HepG2 (cell line): Measurements from ENCODE around the gene SRCAP. TPM values are rescaled to one million over a fixed set of nuclear protein-coding genes. Genes with fewer than 3 reads are reported as not detected.

ENCODE experiments used
- GABPA ChIP-seq, 2 experiments: IDR thresholded peaks; 2 replicates each; pipeline ENCODE4 v1.6.1; 2011 to 2016; ENCODE audit warnings: low read depth in 2 of 2, low read length in 1 of 2, missing biosample characterization in 1 of 2, missing genetic modification characterization in 1 of 2
- HIVEP1 ChIP-seq: sonication (generic); formaldehyde crosslinking; IDR thresholded peaks from 2 replicates; pipeline ENCODE4 v1.4.0; 2020; ENCODE audit warnings: mild to moderate bottlenecking, missing genetic modification reagents
- KAT7 ChIP-seq: IDR thresholded peaks from 2 replicates; pipeline ENCODE4 v1.6.1; 2018; ENCODE audit warnings: borderline replicate concordance, missing compliant biosample characterization
- PRPF4 ChIP-seq: fragments of 200-400 bp; formaldehyde crosslinking; IDR thresholded peaks from 2 replicates; pipeline ENCODE4 v1.6.1; 2016; ENCODE audit warnings: low read length, low read depth; ENCODE audit not compliant: poor library complexity, severe bottlenecking
- SIX4 ChIP-seq: sonication (generic); formaldehyde crosslinking; IDR thresholded peaks from 2 replicates; pipeline ENCODE4 v1.4.0; 2020; ENCODE audit warnings: missing genetic modification reagents
- SNAPC2 ChIP-seq: sonication (generic); formaldehyde crosslinking; IDR thresholded peaks from 2 replicates; pipeline ENCODE4 v1.8.1; 2022; ENCODE audit warnings: mild to moderate bottlenecking, missing genetic modification reagents
- SP2 ChIP-seq: sonication (generic); formaldehyde crosslinking; IDR thresholded peaks from 2 replicates; pipeline ENCODE4 v1.5.1; 2020; ENCODE audit warnings: mild to moderate bottlenecking, missing genetic modification reagents
- YEATS2 ChIP-seq: sonication (generic); formaldehyde crosslinking; IDR thresholded peaks from 2 replicates; pipeline ENCODE4 v1.4.0; 2020; ENCODE audit warnings: missing genetic modification reagents, borderline replicate concordance
- ZBTB42 ChIP-seq: sonication (generic); formaldehyde crosslinking; IDR thresholded peaks from 2 replicates; pipeline ENCODE4 v1.5.0; 2020; ENCODE audit warnings: mild to moderate bottlenecking, missing genetic modification reagents
- ZFP1 ChIP-seq: IDR thresholded peaks from 2 replicates; pipeline ENCODE4 v1.6.1; 2016
- ZIK1 ChIP-seq: sonication (generic); formaldehyde crosslinking; IDR thresholded peaks from 2 replicates; pipeline ENCODE4 v1.5.0; 2020; ENCODE audit warnings: mild to moderate bottlenecking, low read depth, missing genetic modification reagents, borderline replicate concordance
- ZNF143 ChIP-seq: sonication (generic); formaldehyde crosslinking; IDR thresholded peaks from 2 replicates; pipeline ENCODE4 v1.4.0; 2020; ENCODE audit warnings: missing genetic modification reagents
- ZNF207 ChIP-seq: fragments of 450-650 bp; IDR thresholded peaks from 2 replicates; pipeline ENCODE4 v1.6.1; 2016; ENCODE audit warnings: antibody characterized with exemption, borderline replicate concordance
- ZNF225 ChIP-seq: sonication (generic); formaldehyde crosslinking; IDR thresholded peaks from 2 replicates; pipeline ENCODE4 v1.4.0; 2020; ENCODE audit warnings: mild to moderate bottlenecking, missing genetic modification reagents
- ZNF329 ChIP-seq: sonication (generic); formaldehyde crosslinking; IDR thresholded peaks from 2 replicates; pipeline ENCODE4 v1.9.0; 2021; ENCODE audit warnings: low read depth, mild to moderate bottlenecking, missing genetic modification reagents
- ZNF720 ChIP-seq: sonication (generic); formaldehyde crosslinking; IDR thresholded peaks from 2 replicates; pipeline ENCODE4 v1.4.0; 2020; ENCODE audit warnings: missing genetic modification reagents
- ZNF788 ChIP-seq: sonication (generic); formaldehyde crosslinking; IDR thresholded peaks from 2 replicates; pipeline ENCODE4 v1.5.0; 2020; ENCODE audit warnings: mild to moderate bottlenecking, missing genetic modification reagents, borderline replicate concordance
- polyA plus RNA-seq, 8 experiments: library from polyadenylated mRNA; depleted of rRNA in 3 of 8; stranded (reverse) in 7 of 8; unstranded in 1 of 8; fragments of >200 nt; fragmentation: Illumina TruSeq in 4 of 8; extraction: Trizol in 4 of 8; gene quantifications; 2 replicates each; pipeline versions ENCODE4 v1.2.1 to v1.2.3, GENCODE V29; 2011 to 2016; ENCODE audit warnings: low read depth in 4 of 8, missing spikeins in 1 of 8, mixed read lengths in 1 of 8; ENCODE audit not compliant: insufficient read depth in 1 of 8
- total RNA-seq, 5 experiments: library from RNA; depleted of rRNA; stranded (reverse); fragments of >200 nt; fragmentation: Illumina TruSeq; extraction: Trizol; gene quantifications; 2 replicates each; pipeline ENCODE4 v1.2.3, GENCODE V29; 2016; ENCODE audit warnings: low read depth in 1 of 5
- TF ChIP-seq, protein P1 (sequence below): sonication (generic); formaldehyde crosslinking; IDR thresholded peaks from 2 replicates; pipeline ENCODE4 v1.4.0; 2020; ENCODE audit warnings: missing genetic modification reagents, low read depth, mild to moderate bottlenecking, borderline replicate concordance
- TF ChIP-seq, protein P2 (sequence below): sonication (generic); formaldehyde crosslinking; IDR thresholded peaks from 2 replicates; pipeline ENCODE4 v1.4.0; 2020; ENCODE audit warnings: missing genetic modification reagents
- TF ChIP-seq, protein P3 (sequence below): sonication (generic); formaldehyde crosslinking; IDR thresholded peaks from 2 replicates; pipeline ENCODE4 v1.5.0; 2020; ENCODE audit warnings: mild to moderate bottlenecking, missing genetic modification reagents
- TF ChIP-seq, protein P4 (sequence below), 2 experiments: fragments of 450-650 bp in 1 of 2; sonication (generic) in 1 of 2; formaldehyde crosslinking; IDR thresholded peaks; 2 replicates each; pipeline versions ENCODE4 v1.5.0 to v1.8.0; 2020 to 2022; ENCODE audit warnings: mild to moderate bottlenecking in 1 of 2, missing genetic modification reagents in 1 of 2
- TF ChIP-seq, protein P5 (sequence below): sonication (generic); formaldehyde crosslinking; IDR thresholded peaks from 2 replicates; pipeline ENCODE4 v1.5.0; 2020; ENCODE audit warnings: missing genetic modification reagents, mild to moderate bottlenecking, borderline replicate concordance

The SRCAP gene
- total and polyA plus RNA-seq, 2 of the 13 experiments (the other 11 are each of a cell fraction or from before 2014, with no cell fraction given) = 4.9 to 9.0 TPM

DNA sequence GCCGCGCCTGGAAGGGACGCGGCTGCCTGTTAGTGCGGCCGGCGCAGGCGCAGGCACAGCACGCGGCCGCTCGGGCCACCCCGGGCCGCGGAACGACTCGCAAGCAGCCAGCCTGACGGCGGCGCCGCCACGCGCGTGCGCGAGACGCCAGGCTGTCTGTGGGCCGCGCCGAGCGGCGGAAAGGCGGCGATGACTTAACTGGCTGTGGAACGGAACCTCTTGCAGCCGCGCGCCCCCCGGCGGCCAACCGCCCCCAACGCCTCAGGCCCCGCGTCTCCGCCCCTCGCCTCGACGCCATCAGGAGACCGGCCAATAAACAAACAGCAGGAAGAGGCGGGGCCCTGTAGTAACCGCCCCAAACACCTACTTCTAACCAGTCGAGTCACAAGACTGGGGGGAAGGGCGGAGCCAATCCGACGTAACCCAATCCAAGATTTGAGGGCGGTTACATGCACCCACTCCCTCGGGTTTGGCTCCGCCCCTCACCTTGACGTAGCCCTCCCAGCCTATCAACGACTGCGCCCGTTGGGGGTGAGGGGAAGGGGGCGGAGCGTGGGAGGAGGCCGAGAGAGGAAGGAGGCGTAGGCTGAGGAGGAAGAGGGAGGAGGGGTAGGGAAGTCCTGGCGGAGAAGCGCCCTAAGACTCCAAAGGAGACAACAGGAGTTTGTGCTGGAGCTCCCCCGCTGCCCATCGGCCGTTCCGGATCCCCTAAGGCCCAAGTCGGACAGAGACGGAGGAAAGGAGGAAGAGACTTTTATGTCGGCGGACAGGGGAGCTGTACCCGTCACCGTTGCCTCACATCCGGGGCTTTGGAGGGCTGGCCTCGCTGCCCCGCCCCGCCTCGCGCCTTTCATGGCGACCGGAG lies 40.9 kb upstream of the SRCAP start, which contains the start of gene FBRS (continued):
- TF ChIP-seq ZNF143 (CRISPR knock-in tag) = no peak
- TF ChIP-seq, protein P1, sequence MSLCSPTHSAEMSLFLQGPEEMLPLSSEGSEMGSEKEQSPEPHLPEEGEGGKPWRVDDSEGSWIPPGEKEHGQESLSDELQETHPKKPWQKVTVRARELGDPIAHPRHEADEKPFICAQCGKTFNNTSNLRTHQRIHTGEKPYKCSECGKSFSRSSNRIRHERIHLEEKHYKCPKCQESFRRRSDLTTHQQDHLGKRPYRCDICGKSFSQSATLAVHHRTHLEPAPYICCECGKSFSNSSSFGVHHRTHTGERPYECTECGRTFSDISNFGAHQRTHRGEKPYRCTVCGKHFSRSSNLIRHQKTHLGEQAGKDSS (CRISPR knock-in tag) = peak; percentile 47
- TF ChIP-seq SIX4 = peak; percentile 11; the same call in 1 of the 2 replicates
- TF ChIP-seq, protein P2, sequence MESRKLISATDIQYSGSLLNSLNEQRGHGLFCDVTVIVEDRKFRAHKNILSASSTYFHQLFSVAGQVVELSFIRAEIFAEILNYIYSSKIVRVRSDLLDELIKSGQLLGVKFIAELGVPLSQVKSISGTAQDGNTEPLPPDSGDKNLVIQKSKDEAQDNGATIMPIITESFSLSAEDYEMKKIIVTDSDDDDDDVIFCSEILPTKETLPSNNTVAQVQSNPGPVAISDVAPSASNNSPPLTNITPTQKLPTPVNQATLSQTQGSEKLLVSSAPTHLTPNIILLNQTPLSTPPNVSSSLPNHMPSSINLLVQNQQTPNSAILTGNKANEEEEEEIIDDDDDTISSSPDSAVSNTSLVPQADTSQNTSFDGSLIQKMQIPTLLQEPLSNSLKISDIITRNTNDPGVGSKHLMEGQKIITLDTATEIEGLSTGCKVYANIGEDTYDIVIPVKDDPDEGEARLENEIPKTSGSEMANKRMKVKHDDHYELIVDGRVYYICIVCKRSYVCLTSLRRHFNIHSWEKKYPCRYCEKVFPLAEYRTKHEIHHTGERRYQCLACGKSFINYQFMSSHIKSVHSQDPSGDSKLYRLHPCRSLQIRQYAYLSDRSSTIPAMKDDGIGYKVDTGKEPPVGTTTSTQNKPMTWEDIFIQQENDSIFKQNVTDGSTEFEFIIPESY (CRISPR knock-in tag) = no peak
- TF ChIP-seq HIVEP1 = peak; percentile 71
- TF ChIP-seq ZNF720 (CRISPR knock-in tag) = no peak
- peak; percentile 4; the same call in 1 of the 2 replicates for TF ChIP-seq ZNF788 (CRISPR knock-in tag)
- TF ChIP-seq ZNF329 (CRISPR knock-in tag) = peak; percentile 86
- TF ChIP-seq ZNF225 (CRISPR knock-in tag) = no peak; the same call in 1 of the 2 replicates
- peak; percentile 75 for TF ChIP-seq YEATS2 (CRISPR knock-in tag)
- no peak for TF ChIP-seq ZFP1 (CRISPR knock-in tag)
- peak; percentile 92 for TF ChIP-seq SP2
- TF ChIP-seq ZIK1 (CRISPR knock-in tag) = no peak
- TF ChIP-seq PRPF4 = peak; percentile 20
- TF ChIP-seq KAT7 = peak; percentile 28; the same call in 1 of the 2 replicates
- TF ChIP-seq, protein P3, sequence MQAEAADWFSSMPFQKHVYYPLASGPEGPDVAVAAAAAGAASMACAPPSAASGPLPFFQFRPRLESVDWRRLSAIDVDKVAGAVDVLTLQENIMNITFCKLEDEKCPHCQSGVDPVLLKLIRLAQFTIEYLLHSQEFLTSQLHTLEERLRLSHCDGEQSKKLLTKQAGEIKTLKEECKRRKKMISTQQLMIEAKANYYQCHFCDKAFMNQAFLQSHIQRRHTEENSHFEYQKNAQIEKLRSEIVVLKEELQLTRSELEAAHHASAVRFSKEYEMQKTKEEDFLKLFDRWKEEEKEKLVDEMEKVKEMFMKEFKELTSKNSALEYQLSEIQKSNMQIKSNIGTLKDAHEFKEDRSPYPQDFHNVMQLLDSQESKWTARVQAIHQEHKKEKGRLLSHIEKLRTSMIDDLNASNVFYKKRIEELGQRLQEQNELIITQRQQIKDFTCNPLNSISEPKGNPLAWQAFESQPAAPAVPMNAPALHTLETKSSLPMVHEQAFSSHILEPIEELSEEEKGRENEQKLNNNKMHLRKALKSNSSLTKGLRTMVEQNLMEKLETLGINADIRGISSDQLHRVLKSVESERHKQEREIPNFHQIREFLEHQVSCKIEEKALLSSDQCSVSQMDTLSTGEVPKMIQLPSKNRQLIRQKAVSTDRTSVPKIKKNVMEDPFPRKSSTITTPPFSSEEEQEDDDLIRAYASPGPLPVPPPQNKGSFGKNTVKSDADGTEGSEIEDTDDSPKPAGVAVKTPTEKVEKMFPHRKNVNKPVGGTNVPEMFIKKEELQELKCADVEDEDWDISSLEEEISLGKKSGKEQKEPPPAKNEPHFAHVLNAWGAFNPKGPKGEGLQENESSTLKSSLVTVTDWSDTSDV (CRISPR knock-in tag) = peak; percentile 93; the same call in 1 of the 2 replicates
- TF ChIP-seq SNAPC2 (CRISPR knock-in tag) = 0 out of 2 replicates have a peak, but pooled peaks have one; percentile 61
- TF ChIP-seq, protein P4, sequence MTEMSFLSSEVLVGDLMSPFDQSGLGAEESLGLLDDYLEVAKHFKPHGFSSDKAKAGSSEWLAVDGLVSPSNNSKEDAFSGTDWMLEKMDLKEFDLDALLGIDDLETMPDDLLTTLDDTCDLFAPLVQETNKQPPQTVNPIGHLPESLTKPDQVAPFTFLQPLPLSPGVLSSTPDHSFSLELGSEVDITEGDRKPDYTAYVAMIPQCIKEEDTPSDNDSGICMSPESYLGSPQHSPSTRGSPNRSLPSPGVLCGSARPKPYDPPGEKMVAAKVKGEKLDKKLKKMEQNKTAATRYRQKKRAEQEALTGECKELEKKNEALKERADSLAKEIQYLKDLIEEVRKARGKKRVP (CRISPR knock-in tag; IDR thresholded peaks at IDR 0.05) = peak in 1 of 2 experiments; percentile 5; a peak in 1 of 4 replicates
- no peak for TF ChIP-seq ZNF207
- TF ChIP-seq, protein P5, sequence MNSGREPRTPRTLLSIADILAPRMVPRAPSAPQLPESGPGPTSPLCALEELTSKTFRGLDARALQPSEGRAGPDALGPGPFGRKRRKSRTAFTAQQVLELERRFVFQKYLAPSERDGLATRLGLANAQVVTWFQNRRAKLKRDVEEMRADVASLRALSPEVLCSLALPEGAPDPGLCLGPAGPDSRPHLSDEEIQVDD (CRISPR knock-in tag) = peak; percentile 35; the same call in 1 of the 2 replicates
- peak; percentile 62 for TF ChIP-seq GABPA (IDR thresholded peaks at IDR 0.05; ENCODE audit: low read depth, low read length)
- peak; percentile 84 for TF ChIP-seq GABPA (CRISPR knock-in tag; IDR thresholded peaks at IDR 0.05; ENCODE audit: low read depth)
- 0 out of 2 replicates have a peak, but pooled peaks have one; percentile 27 for TF ChIP-seq ZBTB42
